DOHH2 (cell line): ENCODE data around the gene LRAT.

Experiments
- H3F3A ChIP-seq: fragments of 200-600 bp; sonication (generic), shearing (Covaris generic); 2 replicates; pipeline ENCODE4 v1.6.0; 2016; ENCODE audit warnings: antibody characterized with exemption, mild to moderate bottlenecking; ENCODE audit not compliant: control insufficient read depth, insufficient read depth
- H3K27ac ChIP-seq: fragments of 200-600 bp; sonication (generic); 2 replicates; pipeline ENCODE4 v1.5.1; 2014; ENCODE audit warnings: low read depth, mild to moderate bottlenecking, low read length, moderate library complexity
- H3K27me3 ChIP-seq: fragments of 200-600 bp; sonication (generic); 2 replicates; pipeline ENCODE4 v1.6.1; 2014; ENCODE audit warnings: mild to moderate bottlenecking, low read length, mixed read lengths; ENCODE audit not compliant: control insufficient read depth
- H3K36me3 ChIP-seq: fragments of 200-600 bp; sonication (generic); 2 replicates; pipeline ENCODE4 v1.6.1; 2014; ENCODE audit warnings: mild to moderate bottlenecking, low read length, moderate library complexity, mixed read lengths; ENCODE audit not compliant: control insufficient read depth
- H3K4me1 ChIP-seq: fragments of 200-600 bp; sonication (generic); 2 replicates; pipeline ENCODE4 v1.6.1; 2014; ENCODE audit warnings: mild to moderate bottlenecking, low read length, mixed read lengths; ENCODE audit not compliant: control insufficient read depth
- H3K4me2 ChIP-seq: fragments of 200-600 bp; sonication (generic); 2 replicates; pipeline ENCODE4 v1.6.0; 2014; ENCODE audit warnings: mild to moderate bottlenecking, low read length, moderate library complexity
- H3K4me3 ChIP-seq: fragments of 200-600 bp; sonication (generic); 2 replicates; pipeline ENCODE4 v1.5.1; 2014; ENCODE audit warnings: mild to moderate bottlenecking, low read length, mixed read lengths
- H3K79me2 ChIP-seq: fragments of 200-600 bp; sonication (generic); 2 replicates; pipeline ENCODE4 v1.6.1; 2014; ENCODE audit warnings: mild to moderate bottlenecking, low read length, mixed read lengths; ENCODE audit not compliant: control insufficient read depth
- H3K9me2 ChIP-seq: fragments of 200-600 bp; sonication (generic); replicated peaks from 2 replicates; pipeline ENCODE4 v1.6.1; 2014; ENCODE audit warnings: mild to moderate bottlenecking, low read length, mixed read lengths; ENCODE audit not compliant: control insufficient read depth
- H3K9me3 ChIP-seq: fragments of 200-600 bp; sonication (generic); 2 replicates; pipeline ENCODE4 v1.6.1; 2014; ENCODE audit warnings: antibody characterized with exemption, low read length, mixed read lengths; ENCODE audit not compliant: control insufficient read depth, insufficient read depth
- H4K20me1 ChIP-seq: fragments of 200-600 bp; sonication (generic); 2 replicates; pipeline ENCODE4 v1.6.0; 2014; ENCODE audit warnings: low read depth, mild to moderate bottlenecking, antibody characterized with exemption, low read length, moderate library complexity; ENCODE audit not compliant: control insufficient read depth, insufficient read depth
- CTCF ChIP-seq: fragments of 200-600 bp; sonication (generic); IDR thresholded peaks from one replicate; pipeline ENCODE4 v1.5.1; 2014; ENCODE audit warnings: antibody characterized with exemption, mild to moderate bottlenecking, low read depth, low read length; ENCODE audit not compliant: poor library complexity, severe bottlenecking
- EZH2phosphoT487 ChIP-seq: fragments of 200-600 bp; sonication (generic); IDR thresholded peaks from 2 replicates; pipeline ENCODE4 v1.6.1; 2017; ENCODE audit warnings: borderline replicate concordance, mild to moderate bottlenecking, antibody characterized with exemption, low read length, moderate library complexity, mixed read lengths

LRAT gene

GRCh38 chr4:154738426-154738825 is 5.4 kb upstream of the LRAT start:
- no peaks in the 10 kb centered on the region for H3K9me2 ChIP-seq
- H3K27ac ChIP-seq = no peak overlapping the region

GRCh38 chr4:154739111-154739510 is 4.7 kb upstream of the LRAT start:
- Histone ChIP-seq H3K9me2 (no peaks in the 10 kb centered on the region), H4K20me1 (no peaks in the 10 kb centered on the region), H3K4me1 (no peaks in the 10 kb centered on the region), H3K36me3 (no peaks in the 10 kb centered on the region), H3F3A (no peaks in the 10 kb centered on the region), H3K27ac (no peak overlapping the region), H3K9me3 (peaks cover under 1% of the 10 kb centered on the region; the same call in 1 of the 2 replicates), H3K4me2 (no peak overlapping the region), H3K27me3 (no peaks in the 10 kb centered on the region), H3K4me3 (no peak overlapping the region), H3K79me2 (no peaks in the 10 kb centered on the region)
- TF ChIP-seq CTCF (no peak), EZH2phosphoT487 (no peak)

More at GRCh38 chr4:154738426-154738825, 5.4 kb upstream of the LRAT start:
- Histone ChIP-seq H3K4me3 (no peak overlapping the region), H3F3A (no peaks in the 10 kb centered on the region), H3K27me3 (no peaks in the 10 kb centered on the region), H3K9me3 (no peaks in the 10 kb centered on the region), H3K4me1 (no peaks in the 10 kb centered on the region), H3K36me3 (no peaks in the 10 kb centered on the region), H3K4me2 (no peak overlapping the region), H4K20me1 (no peaks in the 10 kb centered on the region), H3K79me2 (no peaks in the 10 kb centered on the region)
- TF ChIP-seq CTCF = no peak
- TF ChIP-seq EZH2phosphoT487 = no peak

- TF ChIP-seq CTCF (no peak), EZH2phosphoT487 (no peak)
- Histone ChIP-seq H3K36me3 (no peaks in the 10 kb centered on the region), H3K4me1 (no peaks in the 10 kb centered on the region), H3K9me3 (peaks cover 5% of the 10 kb centered on the region; the same call in 1 of the 2 replicates), H3K4me2 (no peak overlapping the region), H4K20me1 (no peaks in the 10 kb centered on the region), H3K9me2 (no peaks in the 10 kb centered on the region), H3K27me3 (no peaks in the 10 kb centered on the region), H3K4me3 (no peak overlapping the region), H3F3A (no peaks in the 10 kb centered on the region), H3K27ac (no peak overlapping the region), H3K79me2 (no peaks in the 10 kb centered on the region)
Measured at GRCh38 chr4:154740462-154740861, 3.3 kb upstream of the LRAT start.
